ENCODE measurements around the gene GHRL.

GHRL gene

GRCh38 chr3:10294030-10294586, 1.4 kb upstream of the GHRL start:
- DNase-seq, result no peak

GRCh38 chr3:10291641-10292040, 1.1 kb downstream of the GHRL start:
- DNase-seq, result no peak

GRCh38 chr3:10290481-10291176, 2.1 kb downstream of the GHRL start:
- no peak for DNase-seq

- DNase-seq, result no peak
Measured at GRCh38 chr3:10289787-10290355, 2.9 kb downstream of the GHRL start.

- DNase-seq, result no peak
Measured at GRCh38 chr3:10289077-10289476, 3.7 kb downstream of the GHRL start.

GRCh38 chr3:10288575-10288960, 4.2 kb downstream of the GHRL start:
- no peak for DNase-seq

GRCh38 chr3:10287936-10288574, 4.7 kb downstream of the GHRL start:
- DNase-seq, result no peak

- peak; percentile 87 for DNase-seq
Measured at GRCh38 chr3:10286596-10287295, 6.0 kb downstream of the GHRL start.

- DNase-seq, result no peak
Measured at GRCh38 chr3:10286133-10286524, 6.6 kb downstream of the GHRL start.

GRCh38 chr3:10285272-10286132, 7.2 kb downstream of the GHRL start:
- DNase-seq, result no peak

- DNase-seq, result no peak
Measured at GRCh38 chr3:10284496-10284895, 8.3 kb downstream of the GHRL start.

GRCh38 chr3:10283638-10284037, 9.1 kb downstream of the GHRL start:
- DNase-seq, result no peak

GRCh38 chr3:10281951-10282350, 10.8 kb downstream of the GHRL start:
- DNase-seq, result peak; percentile 56

- no peak for DNase-seq
Measured at GRCh38 chr3:10280571-10280970, 12.2 kb downstream of the GHRL start.

- DNase-seq, result no peak
Measured at GRCh38 chr3:10280177-10280529, 12.6 kb downstream of the GHRL start.

- DNase-seq, result no peak
Measured at GRCh38 chr3:10279384-10280176, 13.2 kb downstream of the GHRL start.

GRCh38 chr3:10278501-10278900, 14.2 kb downstream of the GHRL start:
- no peak for DNase-seq

- no peak for DNase-seq
Measured at GRCh38 chr3:10277115-10277625, 15.6 kb downstream of the GHRL start.

GRCh38 chr3:10274601-10275000, 18.1 kb downstream of the GHRL start:
- DNase-seq, result no peak

- no peak for DNase-seq
Measured at GRCh38 chr3:10273702-10274305, 18.9 kb downstream of the GHRL start.

GRCh38 chr3:10272977-10273376, 19.8 kb downstream of the GHRL start:
- no peak for DNase-seq
